Lower leg skin (tissue), 4 donors: ENCODE data around the gene BCAR3. TPM values are rescaled to one million over a fixed set of nuclear protein-coding genes. Genes with fewer than 3 reads are reported as not detected.

Experiments
- DNase-seq, 2 donors: peaks; one replicate each; pipeline ENCODE4 v3.0.0-alpha.2; 2019; ENCODE audit warnings: low spot score in 2 of 2
- H3K4me3 ChIP-seq: fragments of 200-600 bp; sonication (generic); 2 replicates; pipeline ENCODE4 v1.5.1; 2017; ENCODE audit warnings: mild to moderate bottlenecking, low read depth; ENCODE audit not compliant: poor library complexity, severe bottlenecking
- POLR2A ChIP-seq, 2 donors: fragments of 450-650 bp; IDR thresholded peaks; one replicate each; pipeline ENCODE4 v1.6.1; 2016 to 2017; ENCODE audit warnings: antibody characterized with exemption in 2 of 2, mild to moderate bottlenecking in 1 of 2, moderate library complexity in 1 of 2
- WGBS, 2 donors: methylation state at CpG; one replicate each; pipeline ENCODE4 v1.1.5; 2018; 5-methylcytosine and 5-hydroxymethylcytosine counted together
- intact Hi-C: fragments of 100-400 bp; cut with DNase I; formaldehyde crosslinking; loops from one replicate; pipeline ENCODE4 v1.15.0; 2023; ENCODE audit warnings: low total_unique reads
- total RNA-seq, 4 donors: library from RNA; depleted of rRNA; stranded (reverse); fragments of >200 nt; gene quantifications; one replicate each; pipeline ENCODE4 v1.1.0, GENCODE V29; 2016
- TF ChIP-seq, protein P1 (sequence below), 3 donors: fragments of 450-650 bp; IDR thresholded peaks; one replicate each; pipeline ENCODE4 v1.5.1; 2016; ENCODE audit warnings: antibody characterized with exemption in 3 of 3, mild to moderate bottlenecking in 3 of 3, moderate library complexity in 2 of 3

Gene BCAR3
- total RNA-seq, 4 donors from 2014 or later = 41.8 to 57.5 (median 45.8) TPM

DNA sequence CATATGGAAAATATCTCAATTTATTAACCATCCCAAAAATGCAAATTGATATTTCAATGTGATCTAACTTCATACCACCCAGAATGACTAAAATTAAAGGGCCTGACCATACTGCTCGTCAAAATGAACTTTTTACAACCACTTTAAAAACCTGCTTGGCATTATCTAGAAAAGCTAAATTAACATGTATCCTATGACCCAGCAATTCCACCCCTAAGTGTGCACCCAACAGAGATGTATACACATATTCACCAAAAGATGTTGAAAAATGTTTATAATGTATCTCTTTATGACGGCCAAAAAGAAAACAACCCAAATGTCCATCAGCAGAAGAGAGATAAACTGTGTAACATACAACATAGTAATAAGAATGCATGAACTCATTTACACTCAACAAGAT, 1.6 kb upstream of the BCAR3 start:
- TF ChIP-seq, protein P1, sequence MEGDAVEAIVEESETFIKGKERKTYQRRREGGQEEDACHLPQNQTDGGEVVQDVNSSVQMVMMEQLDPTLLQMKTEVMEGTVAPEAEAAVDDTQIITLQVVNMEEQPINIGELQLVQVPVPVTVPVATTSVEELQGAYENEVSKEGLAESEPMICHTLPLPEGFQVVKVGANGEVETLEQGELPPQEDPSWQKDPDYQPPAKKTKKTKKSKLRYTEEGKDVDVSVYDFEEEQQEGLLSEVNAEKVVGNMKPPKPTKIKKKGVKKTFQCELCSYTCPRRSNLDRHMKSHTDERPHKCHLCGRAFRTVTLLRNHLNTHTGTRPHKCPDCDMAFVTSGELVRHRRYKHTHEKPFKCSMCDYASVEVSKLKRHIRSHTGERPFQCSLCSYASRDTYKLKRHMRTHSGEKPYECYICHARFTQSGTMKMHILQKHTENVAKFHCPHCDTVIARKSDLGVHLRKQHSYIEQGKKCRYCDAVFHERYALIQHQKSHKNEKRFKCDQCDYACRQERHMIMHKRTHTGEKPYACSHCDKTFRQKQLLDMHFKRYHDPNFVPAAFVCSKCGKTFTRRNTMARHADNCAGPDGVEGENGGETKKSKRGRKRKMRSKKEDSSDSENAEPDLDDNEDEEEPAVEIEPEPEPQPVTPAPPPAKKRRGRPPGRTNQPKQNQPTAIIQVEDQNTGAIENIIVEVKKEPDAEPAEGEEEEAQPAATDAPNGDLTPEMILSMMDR (IDR thresholded peaks at IDR 0.05) = no peak
- TF ChIP-seq POLR2A (IDR thresholded peaks at IDR 0.05) = no peak
- intact Hi-C loops = no loop called here
- DNase-seq = no peak
- WGBS, 2 donors = 68 to 89% methylated on average over 2 of the region's 2 CpGs
- H3K4me3 ChIP-seq = no peak overlapping the region

DNA sequence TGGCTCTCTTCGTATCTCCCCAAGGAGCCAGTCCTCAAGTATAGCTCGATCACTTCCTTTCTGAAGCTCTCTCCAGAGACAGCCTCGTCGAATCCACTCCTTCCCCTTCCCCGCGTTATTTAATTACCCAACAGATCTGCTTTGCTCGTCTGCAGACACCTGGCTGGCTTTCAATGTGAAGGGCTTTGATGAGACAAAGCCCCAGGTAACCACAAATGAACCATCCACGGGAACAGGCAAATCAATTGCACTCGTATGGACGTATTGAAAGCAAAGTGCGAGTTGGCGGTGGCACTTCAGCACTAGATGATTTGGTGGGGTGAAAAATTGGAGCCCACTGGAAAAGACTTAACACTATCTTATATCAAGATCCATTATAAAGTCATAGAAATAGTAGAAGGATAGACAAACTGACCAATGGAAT, 364 bp upstream of the BCAR3 start:
- no peak for DNase-seq
- WGBS, 2 donors = 9 to 13% methylated on average over 12 of the region's 12 CpGs
- intact Hi-C loops = no loop called here
- H3K4me3 ChIP-seq = peak overlapping the region; percentile 55
- no peak for TF ChIP-seq POLR2A (IDR thresholded peaks at IDR 0.05)
- TF ChIP-seq, protein P1 (IDR thresholded peaks at IDR 0.05) = no peak

DNA sequence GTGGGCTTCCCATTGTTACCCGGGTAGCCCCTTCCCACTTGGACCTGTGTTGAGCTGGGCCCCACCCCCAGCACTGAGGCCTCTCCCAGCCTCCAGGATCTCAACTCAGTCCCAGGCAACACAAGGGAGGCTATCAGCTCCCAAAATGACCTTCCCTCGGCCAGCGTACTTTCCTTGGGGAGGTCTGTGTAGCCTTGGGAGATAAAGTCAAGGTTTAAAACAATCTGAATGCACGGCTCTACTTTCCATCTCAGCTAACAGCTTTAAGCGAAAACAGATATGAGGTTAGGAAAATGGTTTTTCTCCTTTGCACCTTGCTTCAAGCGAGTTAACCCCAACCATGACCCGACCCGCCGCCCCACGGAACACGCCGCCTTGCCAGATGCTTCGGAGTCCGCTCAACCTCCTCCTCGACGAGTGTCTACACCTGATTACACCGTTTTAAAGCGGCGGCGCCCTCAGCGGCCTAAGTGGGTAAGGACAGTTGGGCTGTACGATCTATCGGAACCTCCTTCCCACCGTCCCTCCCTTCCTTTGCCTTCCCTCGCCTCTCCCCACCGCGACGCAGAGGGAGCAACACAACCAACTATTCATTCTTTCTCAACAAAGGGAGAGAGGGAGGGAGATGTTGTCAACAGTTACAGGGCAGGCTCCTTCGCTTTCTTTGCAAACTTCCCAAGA, 1.1 kb downstream of the BCAR3 start:
- peak overlapping the region; percentile 55 for H3K4me3 ChIP-seq
- intact Hi-C loops = no loop called here
- TF ChIP-seq, protein P1 (IDR thresholded peaks at IDR 0.05) = peak in 1 of 3 donors; percentile 35
- TF ChIP-seq POLR2A (IDR thresholded peaks at IDR 0.05) = no peak
- WGBS, 2 donors = 11% methylated on average over 29 of the region's 29 CpGs
- peak; percentile 87 to 97 for DNase-seq

DNA sequence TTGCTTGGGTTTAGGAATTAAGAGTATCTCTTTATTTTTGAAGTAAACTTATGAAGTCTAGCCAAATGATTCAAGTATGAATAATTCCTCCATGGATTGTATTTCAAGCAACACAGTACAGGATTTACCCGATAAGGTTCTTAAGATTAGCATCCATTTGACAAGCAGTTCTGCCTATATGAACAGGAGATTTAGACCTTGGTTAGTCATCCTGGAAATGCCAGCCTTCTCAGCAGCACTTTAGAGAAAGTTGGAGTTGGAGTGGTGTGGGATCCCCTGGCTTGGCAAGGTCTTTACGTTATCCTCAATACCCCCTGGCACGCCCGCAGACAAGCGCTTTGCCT, 1.6 kb downstream of the BCAR3 start:
- DNase-seq = no peak
- no peak overlapping the region for H3K4me3 ChIP-seq
- TF ChIP-seq, protein P1 (IDR thresholded peaks at IDR 0.05) = no peak
- TF ChIP-seq POLR2A (IDR thresholded peaks at IDR 0.05) = no peak
- WGBS, 2 donors = 49 to 56% methylated on average over 5 of the region's 5 CpGs
- intact Hi-C loops = no loop called here

DNA sequence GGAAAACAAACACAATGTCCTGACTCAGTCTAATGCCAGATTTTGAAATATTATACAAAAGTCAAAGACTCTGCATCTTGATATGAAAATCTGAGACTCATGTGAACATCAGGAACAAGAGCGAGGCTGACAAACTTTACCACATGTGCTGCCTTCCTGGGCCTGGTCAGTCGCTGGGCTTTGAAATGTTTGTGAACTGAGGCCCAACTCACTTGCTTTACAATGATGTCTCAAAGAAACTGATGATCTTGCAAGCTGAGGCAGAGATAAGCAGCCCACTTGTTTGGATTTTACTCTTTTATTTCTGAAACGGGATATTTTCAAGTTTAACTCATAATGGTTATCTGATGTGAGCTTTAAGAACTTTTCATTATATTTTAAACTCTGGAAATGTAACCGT, 2.1 kb downstream of the BCAR3 start:
- 78 to 92% methylated on average over 4 of the region's 4 CpGs for WGBS, 2 donors
- DNase-seq = no peak
- H3K4me3 ChIP-seq = no peak overlapping the region
- intact Hi-C loops = no loop called here
- TF ChIP-seq, protein P1 (IDR thresholded peaks at IDR 0.05) = no peak
- TF ChIP-seq POLR2A (IDR thresholded peaks at IDR 0.05) = no peak

DNA sequence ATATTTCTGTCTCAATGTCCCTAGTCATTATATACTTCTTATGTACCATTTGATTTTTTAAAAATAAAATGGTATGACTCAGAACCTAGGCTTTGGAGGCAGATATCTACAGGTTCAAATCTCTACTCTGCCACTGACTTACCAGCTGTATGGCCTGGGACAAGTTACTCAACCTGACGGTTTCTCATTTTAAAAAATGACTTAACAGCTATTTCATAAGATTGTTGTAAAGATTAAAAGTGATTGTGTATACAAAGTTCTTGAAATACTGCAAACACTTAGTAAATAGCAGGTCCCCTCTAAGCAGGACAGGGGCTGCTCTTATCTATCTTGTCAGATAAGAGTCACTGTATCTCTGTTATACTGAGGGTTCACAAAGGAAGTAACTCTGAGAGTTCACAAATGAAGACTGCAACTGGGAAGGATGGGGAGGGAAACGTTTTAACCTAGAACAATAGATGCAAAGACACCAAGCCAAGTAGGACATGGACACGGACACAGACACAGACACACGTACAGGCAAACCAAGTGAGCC, 2.6 kb downstream of the BCAR3 start:
- WGBS, 2 donors = 59 to 65% methylated on average over 4 of the region's 4 CpGs
- intact Hi-C loops = no loop called here
- H3K4me3 ChIP-seq = no peak overlapping the region
- no peak for DNase-seq
- TF ChIP-seq, protein P1 (IDR thresholded peaks at IDR 0.05) = no peak
- TF ChIP-seq POLR2A (IDR thresholded peaks at IDR 0.05) = no peak
